GM21786 (cell line): Measurements from ENCODE around the gene RALGPS1.
A peak's percentile ranks its signal among the peaks of the same experiment; 100 is the strongest.

Experiments
- ATAC-seq: cut with Tn5 transposase; IDR thresholded peaks from one replicate; pipeline ENCODE4 v1.9.1; 2021; ENCODE audit not compliant: unreplicated experiment

RALGPS1 gene

GRCh38 chr9:127116088-127116726, 201.6 kb downstream of the RALGPS1 start:
- no peak for ATAC-seq

- no peak for ATAC-seq
These were observed 202.4 kb downstream of the RALGPS1 start for GRCh38 chr9:127116957-127117356.

GRCh38 chr9:127117801-127118200, 203.2 kb downstream of the RALGPS1 start:
- no peak for ATAC-seq

- ATAC-seq: no peak
These were observed 204.2 kb downstream of the RALGPS1 start for GRCh38 chr9:127118597-127119319.

- no peak for ATAC-seq
These were observed 204.7 kb downstream of the RALGPS1 start for GRCh38 chr9:127119320-127119709.

- no peak for ATAC-seq
These were observed 207.1 kb downstream of the RALGPS1 start for GRCh38 chr9:127121628-127122175.

- ATAC-seq: peak; percentile 22
These were observed 207.8 kb downstream of the RALGPS1 start, which contains the start of gene ANGPTL2 for GRCh38 chr9:127122176-127123063. ANGPTL2 (minus strand) TSS chr9:127122635; CDS start chr9:127108731, 13,904 bp downstream.

GRCh38 chr9:127123064-127123890, 208.7 kb downstream of the RALGPS1 start:
- ATAC-seq: peak; percentile 49

- no peak for ATAC-seq
These were observed 209.5 kb downstream of the RALGPS1 start for GRCh38 chr9:127124111-127124531.

GRCh38 chr9:127124792-127125191, 210.2 kb downstream of the RALGPS1 start:
- no peak for ATAC-seq

GRCh38 chr9:127126971-127127370, 212.4 kb downstream of the RALGPS1 start:
- no peak for ATAC-seq

GRCh38 chr9:127128341-127129072, 213.9 kb downstream of the RALGPS1 start:
- no peak for ATAC-seq

GRCh38 chr9:127129073-127129717, 214.6 kb downstream of the RALGPS1 start:
- no peak for ATAC-seq

- no peak for ATAC-seq
These were observed 215.1 kb downstream of the RALGPS1 start for GRCh38 chr9:127129718-127130085.

GRCh38 chr9:127130235-127130634, 215.7 kb downstream of the RALGPS1 start:
- no peak for ATAC-seq

GRCh38 chr9:127130661-127131538, 216.3 kb downstream of the RALGPS1 start:
- ATAC-seq: no peak

GRCh38 chr9:127131871-127132270, 217.3 kb downstream of the RALGPS1 start:
- ATAC-seq: no peak

GRCh38 chr9:127132375-127132774, 217.8 kb downstream of the RALGPS1 start:
- no peak for ATAC-seq
